DMS 273 (cell line): Measurements from ENCODE around the gene STARD3.

Experiments used
- DNase-seq: peaks from one replicate; lab custom pipeline; 2025; ENCODE audit not compliant: unreplicated experiment; lab: John Stamatoyannopoulos, UW

The STARD3 gene

GRCh38 chr17:39658346-39658745, 21.4 kb downstream of the STARD3 start:
- no peak for DNase-seq

GRCh38 chr17:39658760-39659159, 21.8 kb downstream of the STARD3 start:
- DNase-seq = no peak

GRCh38 chr17:39659279-39660010, 22.5 kb downstream of the STARD3 start:
- DNase-seq = no peak

- no peak for DNase-seq
Measured at GRCh38 chr17:39660011-39660360, 23.0 kb downstream of the STARD3 start.

- DNase-seq = no peak
Measured at GRCh38 chr17:39660397-39661385, 23.7 kb downstream of the STARD3 start.

DNA sequence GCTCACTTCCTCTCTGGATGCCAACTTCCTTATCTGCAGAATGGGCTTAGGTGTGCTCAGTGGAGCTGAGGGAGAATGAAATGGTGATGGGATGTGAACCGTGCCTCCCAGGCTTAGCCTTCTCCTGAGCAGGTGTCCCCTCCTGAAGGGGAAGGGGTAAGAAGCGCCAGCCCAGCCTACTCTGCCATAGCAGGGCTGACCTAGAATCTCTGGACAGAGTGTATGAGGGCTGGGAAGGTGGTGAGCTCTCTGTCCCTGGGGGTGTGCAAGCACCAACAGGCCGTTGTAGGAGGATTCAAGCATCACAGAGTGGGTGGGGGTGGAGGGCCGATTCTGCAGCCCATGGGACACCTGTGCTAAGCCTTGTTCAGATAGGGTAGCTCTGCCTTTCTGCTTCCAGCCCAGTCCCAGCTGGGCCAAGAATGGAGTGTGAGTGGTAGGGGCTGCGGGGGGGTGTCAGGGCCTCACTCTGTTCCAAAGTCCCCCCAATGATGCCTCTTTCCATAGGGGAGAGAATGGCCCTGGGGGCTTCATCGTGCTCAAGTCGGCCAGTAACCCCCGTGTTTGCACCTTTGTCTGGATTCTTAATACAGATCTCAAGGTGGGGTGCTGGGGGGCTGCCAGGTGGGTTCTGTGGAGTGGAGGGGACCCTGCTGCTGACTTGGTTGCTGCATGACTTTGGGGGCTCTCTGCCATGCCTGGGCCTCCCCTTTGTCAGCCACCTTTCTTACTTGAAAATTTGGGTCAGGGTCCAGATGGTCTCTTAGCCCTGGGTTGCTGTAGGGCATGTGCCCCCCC, 25.0 kb downstream of the STARD3 start:
- no peak for DNase-seq

DNA sequence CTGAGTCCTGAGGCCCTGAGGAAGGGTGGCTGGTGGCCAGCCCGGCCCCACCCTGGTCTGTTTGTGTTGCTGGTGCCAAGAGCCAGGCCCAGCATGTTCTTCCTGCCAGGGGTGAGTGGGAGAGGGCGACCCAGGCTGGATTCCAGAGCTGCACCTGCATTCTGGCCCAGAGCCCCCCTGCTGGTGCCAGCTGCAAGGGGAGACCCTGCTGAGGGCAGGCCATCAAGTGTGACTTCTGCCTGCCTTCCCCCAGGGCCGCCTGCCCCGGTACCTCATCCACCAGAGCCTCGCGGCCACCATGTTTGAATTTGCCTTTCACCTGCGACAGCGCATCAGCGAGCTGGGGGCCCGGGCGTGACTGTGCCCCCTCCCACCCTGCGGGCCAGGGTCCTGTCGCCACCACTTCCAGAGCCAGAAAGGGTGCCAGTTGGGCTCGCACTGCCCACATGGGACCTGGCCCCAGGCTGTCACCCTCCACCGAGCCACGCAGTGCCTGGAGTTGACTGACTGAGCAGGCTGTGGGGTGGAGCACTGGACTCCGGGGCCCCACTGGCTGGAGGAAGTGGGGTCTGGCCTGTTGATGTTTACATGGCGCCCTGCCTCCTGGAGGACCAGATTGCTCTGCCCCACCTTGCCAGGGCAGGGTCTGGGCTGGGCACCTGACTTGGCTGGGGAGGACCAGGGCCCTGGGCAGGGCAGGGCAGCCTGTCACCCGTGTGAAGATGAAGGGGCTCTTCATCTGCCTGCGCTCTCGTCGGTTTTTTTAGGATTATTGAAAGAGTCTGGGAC, 25.8 kb downstream of the STARD3 start:
- peak; percentile 34 for DNase-seq

GRCh38 chr17:39663340-39663687, 26.4 kb downstream of the STARD3 start:
- DNase-seq = peak; percentile 38

DNA sequence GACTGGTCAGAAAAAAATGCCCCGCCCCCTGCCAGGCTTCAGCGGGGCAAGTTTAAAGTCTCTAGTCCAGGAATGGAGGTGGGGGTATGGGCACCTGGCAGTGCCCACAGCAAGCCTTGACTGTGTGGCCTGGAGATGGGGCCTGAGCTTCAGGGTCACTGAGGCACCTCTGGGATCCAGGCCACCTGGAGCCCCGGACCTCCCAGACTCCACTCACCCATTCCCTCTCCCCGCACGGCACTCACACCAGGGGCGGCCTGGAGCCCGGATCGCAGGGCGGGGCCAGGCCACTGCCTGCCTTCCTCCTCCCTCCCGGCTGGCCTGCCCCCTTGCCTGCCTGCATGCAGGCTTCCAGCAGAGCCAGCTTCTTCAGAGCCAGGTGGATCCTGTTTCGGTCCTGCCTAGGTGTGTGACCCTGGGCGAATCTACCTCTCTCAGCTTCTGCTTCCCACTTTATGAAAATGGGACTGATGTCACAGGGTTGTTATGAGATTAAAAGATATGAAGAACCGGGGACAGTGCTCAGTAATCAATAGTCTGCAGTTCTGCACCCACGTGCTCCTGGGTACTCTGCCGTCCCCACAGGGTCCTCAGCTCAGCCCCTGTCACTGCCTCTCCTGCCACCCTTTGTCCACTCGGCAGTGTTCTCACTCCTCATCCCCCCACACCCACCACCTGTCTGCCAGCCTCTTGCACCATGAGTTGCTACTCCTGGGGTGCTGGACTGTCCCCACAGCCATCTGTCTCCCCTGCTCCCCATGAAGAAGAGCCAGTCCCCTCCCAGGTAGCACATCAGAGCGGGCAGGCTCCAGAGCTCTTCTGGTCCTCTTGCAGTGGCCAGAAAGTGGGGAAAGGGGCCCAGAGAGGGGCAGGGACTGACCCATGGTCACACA, 27.0 kb downstream of the STARD3 start:
- DNase-seq = peak; percentile 60

DNA sequence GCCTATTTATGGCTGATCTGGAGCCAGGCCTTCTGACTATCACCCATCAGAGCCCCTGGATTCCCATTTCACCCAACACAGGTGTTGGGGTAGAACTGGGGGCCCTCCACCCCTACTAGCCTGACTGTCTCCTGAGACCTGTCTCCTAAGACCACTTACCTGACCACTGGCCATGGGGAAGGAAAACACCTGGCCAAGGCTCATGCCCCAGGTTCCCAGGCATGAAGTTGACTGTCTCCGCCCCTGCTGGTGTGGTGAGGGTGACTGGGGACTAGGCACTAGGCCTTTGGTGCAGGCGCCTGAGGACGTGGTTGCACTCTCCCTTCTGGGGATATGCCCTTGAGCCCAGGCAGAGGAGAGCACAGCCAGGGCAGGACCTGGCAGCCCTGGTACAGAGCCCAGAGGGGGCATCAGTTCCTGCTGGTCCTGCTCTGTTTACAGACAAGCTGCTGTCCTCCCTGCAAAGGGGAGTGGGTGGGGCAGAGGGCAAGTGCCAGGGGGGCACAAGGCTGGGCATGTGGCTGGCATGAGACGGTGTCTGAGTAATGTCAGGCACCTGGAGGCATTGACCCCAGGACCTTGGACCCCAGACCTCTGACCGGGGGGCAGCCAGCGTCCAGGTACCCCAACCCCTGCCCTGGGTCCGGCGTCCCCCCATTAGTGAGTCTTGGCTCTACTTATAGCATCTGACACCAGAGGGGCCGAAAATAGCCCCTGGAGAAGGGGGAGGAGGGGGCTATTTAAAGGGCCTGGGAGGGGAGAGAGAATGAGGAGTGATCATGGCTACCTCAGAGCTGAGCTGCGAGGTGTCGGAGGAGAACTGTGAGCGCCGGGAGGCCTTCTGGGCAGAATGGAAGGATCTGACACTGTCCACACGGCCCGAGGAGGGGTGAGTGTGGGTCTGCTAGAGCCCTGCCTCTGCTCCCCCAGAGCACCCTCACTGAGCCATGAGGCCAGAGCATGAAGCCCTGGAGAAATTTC, 27.9 kb downstream of the STARD3 start, which contains the start of gene TCAP:
Gene TCAP, plus strand, starts transcription at position 769 of the 981 bp plus-strand sequence. Its CDS starts 11 bp downstream, at position 780.
- DNase-seq = no peak

- peak; percentile 76 for DNase-seq
Measured at GRCh38 chr17:39665642-39666224, 28.8 kb downstream of the STARD3 start.

DNA sequence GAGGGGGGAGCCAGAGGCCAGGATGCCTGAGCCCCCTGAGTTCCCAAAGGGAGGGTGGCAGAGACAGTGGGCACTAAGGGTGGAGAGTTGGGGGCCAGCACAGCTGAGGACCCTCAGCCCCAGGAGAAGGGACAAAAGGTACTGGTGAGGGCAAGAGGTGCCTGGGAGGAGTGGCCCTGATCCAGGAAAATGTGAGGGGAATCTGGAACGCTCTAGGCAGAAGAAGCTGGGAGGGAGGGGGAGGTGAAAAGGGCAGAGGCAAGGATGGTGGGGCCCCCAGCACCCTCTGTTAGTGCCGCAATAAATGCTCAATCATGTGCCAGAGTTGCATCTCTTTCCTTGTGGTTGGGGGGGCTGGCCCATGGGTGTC, 29.3 kb downstream of the STARD3 start:
- peak; percentile 43 for DNase-seq

DNA sequence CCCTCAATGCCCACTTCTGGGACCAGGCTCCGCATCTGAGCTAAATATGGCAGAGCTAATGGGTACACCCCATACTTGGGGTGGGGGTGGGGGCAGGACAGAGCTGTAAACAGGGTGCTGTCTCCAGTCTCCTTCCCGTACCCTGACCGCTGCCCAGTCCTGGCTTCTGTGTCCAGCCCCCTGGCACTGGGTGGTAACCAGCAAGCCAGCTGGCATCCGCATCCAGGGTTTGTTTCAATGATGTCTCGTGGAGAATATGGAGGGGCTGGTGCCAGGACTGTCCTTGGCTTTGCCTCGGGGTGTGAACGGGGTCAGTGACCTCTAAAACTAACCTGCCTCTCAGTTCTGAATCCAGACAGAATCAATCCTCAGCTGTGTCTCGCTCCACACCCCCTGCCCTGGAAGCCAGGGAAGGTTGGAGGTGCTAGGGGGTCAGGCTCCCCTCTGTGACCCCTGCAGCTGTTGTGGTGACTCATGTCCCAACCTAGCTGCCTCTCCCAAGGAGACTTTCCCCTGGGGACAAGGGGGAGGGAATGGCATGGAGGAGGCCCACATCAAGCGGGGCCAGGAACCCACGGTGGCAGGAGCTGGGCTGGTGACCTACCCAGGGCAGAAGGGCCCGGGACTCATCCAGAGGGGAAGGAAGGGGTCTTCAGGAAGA, 29.8 kb downstream of the STARD3 start:
- peak; percentile 38 for DNase-seq

DNA sequence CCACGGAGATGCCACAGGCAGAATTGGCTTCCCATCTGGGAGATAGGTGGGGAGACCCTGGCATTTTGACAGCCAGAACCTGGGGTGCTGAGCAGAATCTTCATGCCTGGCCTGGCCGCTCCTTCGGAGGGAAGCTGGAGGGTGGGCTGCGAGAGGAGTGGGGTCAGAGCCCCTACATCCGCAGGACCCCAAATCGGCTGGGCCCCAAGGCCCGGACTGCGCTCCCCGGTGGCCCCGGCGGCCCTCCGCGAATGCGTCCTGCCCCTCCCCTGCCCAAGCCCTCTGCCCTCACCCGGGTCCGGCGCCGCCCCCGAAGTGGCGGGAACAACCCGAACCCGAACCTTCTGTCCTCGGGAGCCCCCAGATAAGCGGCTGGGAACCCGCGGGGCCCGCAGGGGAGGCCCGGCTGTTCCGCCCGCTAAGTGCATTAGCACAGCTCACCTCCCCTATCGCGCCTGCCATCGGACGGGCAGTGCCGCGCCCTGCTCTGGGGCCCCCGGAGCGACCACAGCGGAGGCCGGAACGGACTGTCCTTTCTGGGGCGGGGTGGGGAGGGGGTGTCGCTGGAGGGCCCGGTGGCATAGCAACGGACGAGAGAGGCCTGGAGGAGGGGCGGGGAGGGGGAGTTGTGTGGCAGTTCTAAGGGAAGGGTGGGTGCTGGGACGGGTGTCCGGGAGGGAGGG, 30.5 kb downstream of the STARD3 start:
- DNase-seq = peak; percentile 38

GRCh38 chr17:39667945-39668924, 31.3 kb downstream of the STARD3 start, which contains the start of gene PNMT:
PNMT (plus strand) TSS chr17:39668453; CDS start chr17:39668476, 23 bp downstream.
- DNase-seq = peak; percentile 91
